NCI-H2196 treated with DMSO at 0.1 percent for 48 hours (cell line): Measurements from ENCODE around the gene DISP1.
"Not testable (repeated sequence)": the region's sequence is repeated elsewhere in the genome, so short reads cannot be mapped to it uniquely, and the experiment has no call there.

Source experiments
- DNase-seq: peaks from one replicate; lab custom pipeline; 2025; ENCODE audit not compliant: unreplicated experiment; lab: John Stamatoyannopoulos, UW

DISP1 gene

GRCh38 chr1:222792744-222793143 lies 22.1 kb upstream of the DISP1 start:
- DNase-seq = no peak

DNA sequence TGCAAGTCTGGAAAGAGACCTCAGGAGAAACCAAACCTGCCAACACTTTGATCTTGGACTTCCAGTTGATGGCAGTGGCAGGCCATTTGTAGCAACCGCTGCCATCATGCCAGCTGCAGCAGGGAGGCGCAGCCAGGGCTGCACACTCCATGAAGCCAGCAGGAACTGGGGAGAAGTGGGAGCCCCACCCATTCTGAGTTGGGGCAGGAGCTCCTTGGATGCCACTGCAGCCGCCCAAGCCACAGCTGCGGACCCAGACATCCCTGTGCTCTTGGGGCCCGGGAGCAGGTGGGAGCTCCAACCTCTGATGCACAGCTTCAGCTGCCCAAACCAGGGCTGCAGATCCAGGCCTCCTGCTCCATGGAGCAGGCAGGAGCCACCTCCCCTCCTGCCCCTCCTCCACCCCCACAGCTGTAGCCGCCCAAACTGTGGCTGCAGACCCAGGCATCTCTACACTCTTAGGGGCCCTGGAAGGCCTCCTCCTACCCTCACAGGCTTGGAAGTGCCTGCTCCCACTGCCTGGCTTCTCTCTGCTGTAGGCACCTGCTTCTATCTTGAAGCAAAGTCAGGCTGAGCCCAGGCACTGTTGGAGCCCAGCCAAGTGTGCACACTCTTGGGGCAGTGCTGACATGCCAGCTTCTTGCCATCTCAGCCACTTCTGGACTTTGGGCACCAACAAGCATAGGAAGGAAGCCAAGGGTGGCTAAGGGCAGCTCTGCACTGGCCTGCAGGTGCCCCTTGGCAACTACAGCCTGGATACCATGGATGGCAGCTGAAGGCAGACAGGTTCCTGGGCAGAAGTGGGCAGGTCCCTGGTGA lies 20.0 kb upstream of the DISP1 start:
- DNase-seq = no peak

DNA sequence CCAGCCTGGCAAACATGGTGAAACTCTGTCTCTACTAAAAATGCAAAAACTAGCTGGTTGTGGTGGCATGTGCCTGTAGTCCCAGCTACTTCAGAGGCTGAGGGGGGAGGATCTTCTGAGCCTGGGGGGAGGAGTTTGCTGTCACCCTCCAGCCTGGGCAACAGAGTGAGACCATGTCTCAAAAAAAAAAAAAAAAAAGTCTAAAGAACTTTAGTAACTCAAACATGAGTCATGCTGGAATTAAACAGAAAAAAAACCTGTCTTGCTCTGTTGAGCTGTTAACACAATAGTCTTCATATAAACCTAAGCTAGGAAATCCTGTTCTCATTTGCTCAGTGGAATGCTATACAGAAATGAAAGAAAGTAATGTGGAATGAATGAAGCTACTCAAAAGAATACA lies 16.7 kb upstream of the DISP1 start:
- no peak for DNase-seq

GRCh38 chr1:222798975-222799374 lies 15.9 kb upstream of the DISP1 start:
- no peak for DNase-seq

DNA sequence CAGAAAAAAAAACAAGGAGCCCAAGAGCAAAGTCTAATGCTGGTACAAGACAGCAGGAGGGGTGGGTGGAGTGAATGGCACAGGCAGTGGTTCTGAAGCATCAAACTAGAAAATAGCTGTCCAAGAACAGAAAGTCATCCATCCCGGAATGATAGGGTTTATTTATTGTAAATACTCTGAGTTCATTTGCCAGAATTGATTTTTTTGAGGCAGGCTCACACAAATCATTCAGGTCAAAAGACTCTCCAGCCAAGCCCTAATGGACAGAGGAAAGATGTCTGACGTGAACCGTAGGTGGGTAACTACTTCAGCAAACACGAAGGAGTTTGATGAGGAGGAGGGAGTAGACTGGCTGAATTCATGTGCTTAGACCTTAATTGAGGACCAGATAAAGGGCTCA lies 13.8 kb upstream of the DISP1 start:
- no peak for DNase-seq

DNA sequence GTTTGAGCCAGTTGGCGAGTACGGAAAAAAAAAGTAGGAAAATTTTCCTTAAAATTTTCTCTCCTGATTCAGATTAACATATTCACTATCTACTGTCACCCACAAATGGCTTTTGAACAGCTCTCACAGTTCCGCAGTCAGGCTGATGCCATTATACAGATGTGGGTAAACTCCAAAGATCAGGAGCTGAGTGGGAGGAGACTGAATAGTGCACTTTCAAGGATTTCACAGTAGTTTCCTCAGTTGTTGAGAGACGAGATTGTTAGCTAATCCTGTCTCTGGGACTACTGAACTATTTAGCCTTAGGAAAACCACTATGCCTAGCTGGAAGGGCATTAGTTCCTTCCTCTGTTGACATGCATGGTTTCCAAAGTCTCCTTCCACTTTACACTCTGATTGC lies 3.2 kb upstream of the DISP1 start:
- no peak for DNase-seq

- DNase-seq = no peak
These were observed 838 bp upstream of the DISP1 start for GRCh38 chr1:222813866-222814535.

- no peak for DNase-seq
These were observed 564 bp downstream of the DISP1 start for GRCh38 chr1:222815440-222815765.

- no peak for DNase-seq
These were observed 2.7 kb downstream of the DISP1 start for GRCh38 chr1:222817529-222817928.

DNA sequence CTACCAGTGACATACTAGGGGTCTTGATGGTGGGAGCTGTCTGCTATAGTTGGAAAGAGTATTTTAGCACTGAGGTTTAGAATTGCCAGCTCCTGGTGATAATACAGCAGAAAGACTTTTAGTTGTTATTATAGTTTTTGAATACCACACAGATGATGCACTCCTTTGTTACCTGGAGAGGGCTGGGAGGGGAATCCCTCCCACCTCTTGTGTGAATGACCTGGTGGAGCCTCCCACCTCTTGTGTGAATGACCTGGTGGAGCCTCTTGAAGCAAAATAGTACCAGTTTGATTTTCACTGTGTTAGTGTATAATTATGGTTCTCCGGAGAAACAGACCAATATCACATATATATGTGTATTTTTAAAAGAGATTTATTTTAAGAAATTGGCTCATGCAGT lies 3.3 kb downstream of the DISP1 start:
- no peak for DNase-seq

DNA sequence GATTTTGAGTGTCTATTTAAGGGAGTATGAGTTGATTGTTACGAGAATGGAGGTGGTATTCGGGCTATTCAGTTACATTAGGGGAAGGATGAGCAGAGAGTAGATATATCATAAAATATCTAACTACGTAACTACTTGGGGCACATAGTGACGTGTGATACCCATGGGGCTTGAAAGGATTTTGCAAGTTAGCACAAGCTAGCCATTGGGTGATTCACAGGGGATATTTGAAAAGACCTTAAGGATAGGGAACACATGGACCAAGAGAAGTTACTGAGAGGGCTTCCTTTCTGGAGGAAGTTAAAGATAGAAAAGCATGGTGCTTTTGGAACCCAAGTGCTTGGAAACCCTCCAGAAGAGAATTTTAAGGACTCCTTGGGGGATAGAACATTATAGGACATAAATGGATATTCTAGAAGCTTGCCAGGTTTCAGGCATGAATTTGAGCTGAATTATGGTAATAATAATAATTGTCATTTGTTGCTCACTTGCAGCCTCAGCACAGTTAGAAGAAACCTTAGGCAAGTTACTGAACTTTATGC lies 5.4 kb downstream of the DISP1 start:
- no peak for DNase-seq

DNA sequence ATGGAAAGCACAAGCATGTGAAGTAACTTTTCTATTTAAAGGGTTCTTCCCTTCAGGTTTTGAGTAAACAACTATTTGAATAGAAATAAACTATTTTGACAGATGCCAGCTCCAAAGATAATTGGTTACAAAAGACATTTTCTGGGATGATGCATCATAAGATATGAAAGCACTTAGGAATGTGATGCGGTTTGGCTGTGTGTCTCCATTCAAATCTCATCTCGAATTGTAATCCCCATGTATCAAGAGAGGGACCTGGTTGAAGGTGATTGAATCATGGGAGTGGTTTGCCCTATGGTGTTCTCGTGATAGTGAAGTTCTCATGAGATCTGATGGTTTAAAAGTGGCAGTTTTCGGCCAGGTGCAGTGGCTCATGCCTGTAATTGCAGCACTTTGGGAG lies 6.4 kb downstream of the DISP1 start:
- DNase-seq = no peak

- no peak for DNase-seq
These were observed 8.9 kb downstream of the DISP1 start for GRCh38 chr1:222823695-222824094.

DNA sequence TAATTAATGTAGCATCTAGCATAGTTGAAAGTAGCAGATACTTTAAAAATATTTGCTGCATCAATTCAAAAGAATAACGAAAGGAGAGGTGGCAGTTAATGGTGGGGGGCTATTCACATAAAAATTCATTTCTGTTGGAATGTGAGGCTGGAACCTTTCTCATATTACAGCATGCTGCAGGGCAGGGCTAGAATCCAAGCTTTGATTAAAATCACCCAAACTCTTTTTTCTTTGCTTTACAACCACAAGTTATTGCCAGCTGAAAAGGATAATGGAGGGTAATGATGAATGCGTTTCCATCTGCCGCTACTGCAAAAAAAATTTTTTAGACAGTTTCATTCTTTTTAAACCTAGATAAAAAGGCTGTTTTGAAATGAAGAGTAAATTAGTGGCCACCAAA lies 9.8 kb downstream of the DISP1 start:
- DNase-seq = no peak

DNA sequence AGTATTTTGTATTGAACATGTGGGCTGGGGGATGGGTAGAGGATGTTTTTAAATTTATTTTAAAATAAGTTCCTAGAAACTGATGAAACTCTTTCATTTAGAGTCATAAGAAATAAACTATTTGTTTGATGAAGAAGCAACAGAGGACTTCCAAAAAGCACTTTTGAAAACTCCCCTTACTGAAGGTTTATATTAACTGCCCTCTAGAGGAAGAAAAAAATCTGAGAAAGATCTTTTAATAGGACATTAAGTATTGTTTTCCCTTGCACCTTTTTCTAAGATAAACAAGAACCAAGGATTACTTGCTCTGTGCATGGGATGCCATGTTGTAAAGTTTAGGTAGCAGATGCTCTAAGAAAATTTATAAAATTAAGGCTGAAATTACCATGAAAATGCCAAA lies 14.1 kb downstream of the DISP1 start:
- DNase-seq = no peak

DNA sequence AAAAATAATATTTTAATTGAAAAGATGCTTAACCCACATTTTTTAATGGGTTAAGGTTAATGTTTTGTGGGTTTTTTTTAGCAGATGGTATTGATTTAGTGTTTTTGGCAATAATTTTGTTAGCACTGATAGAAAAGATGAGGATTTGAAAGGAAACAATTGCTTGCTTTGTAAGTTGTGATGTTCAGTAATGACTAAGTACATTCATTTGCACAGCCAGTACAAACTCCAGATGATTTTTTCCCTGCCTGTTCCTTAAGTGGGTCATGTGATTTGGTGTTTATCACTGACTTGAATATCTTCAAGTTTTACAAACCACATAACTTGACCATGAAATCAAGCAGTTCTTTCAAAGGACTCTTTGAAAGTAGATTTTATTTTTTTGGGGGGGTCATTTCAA lies 15.0 kb downstream of the DISP1 start:
- DNase-seq = no peak

DNA sequence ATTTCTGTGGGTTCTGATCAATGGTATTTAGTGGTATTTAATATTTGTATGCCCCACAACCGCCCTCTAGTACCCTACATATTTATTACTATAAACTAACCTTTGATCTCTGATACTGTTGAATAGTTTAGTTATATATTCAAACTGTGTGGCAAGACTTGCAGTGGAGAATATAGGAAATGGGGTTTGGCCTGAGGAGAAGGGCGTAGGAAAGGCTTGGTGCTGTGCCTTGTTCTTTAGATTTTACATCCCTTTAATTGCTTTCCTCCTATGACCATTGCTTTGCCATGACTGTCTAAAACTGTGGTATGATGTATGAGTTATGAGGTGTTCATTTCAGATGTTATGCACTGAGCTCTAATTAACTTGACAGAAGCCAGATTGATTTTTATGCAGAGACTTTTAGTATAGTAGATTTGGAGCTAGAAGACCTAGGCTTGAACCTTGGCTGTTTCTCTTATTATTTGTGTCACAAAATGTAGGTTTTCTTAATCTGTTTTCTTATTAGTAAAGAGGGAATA lies 18.6 kb downstream of the DISP1 start:
- DNase-seq = no peak

GRCh38 chr1:222843469-222844410 lies 28.9 kb downstream of the DISP1 start:
- no peak for DNase-seq

- DNase-seq = no peak
These were observed 29.6 kb downstream of the DISP1 start for GRCh38 chr1:222844411-222844779.

GRCh38 chr1:222845763-222846162 lies 30.9 kb downstream of the DISP1 start:
- DNase-seq = no peak

DNA sequence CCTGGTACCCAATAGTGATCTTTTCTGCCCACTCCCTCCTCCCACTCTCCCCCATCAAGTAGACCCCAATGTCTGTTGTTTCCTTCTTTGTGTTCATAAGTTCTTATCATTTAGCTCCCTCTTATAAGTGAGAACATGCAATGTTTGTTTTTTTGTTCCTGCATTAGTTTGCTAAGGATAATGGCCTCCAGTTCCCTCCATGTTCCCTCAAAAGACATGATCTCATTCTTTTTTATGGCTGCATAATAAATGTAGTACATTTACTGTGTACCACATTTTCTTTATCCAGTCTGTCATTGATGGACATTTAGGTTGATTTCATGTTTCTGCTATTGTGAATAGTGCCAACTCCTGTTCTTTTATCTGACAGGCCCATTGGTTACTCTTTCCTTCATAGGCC lies 35.7 kb downstream of the DISP1 start:
- not testable (repeated sequence) for DNase-seq
